Breast epithelium (tissue), 4 donors: ENCODE measurements around the gene PEX10. TPM values are rescaled to one million over a fixed set of nuclear protein-coding genes. Genes with fewer than 3 reads are reported as not detected.

Source experiments
- DNase-seq, 2 donors: peaks; one replicate each; pipeline ENCODE4 v3.0.0-alpha.2; 2019; ENCODE audit warnings: low spot score in 2 of 2
- H3K27ac ChIP-seq, 2 donors: fragments of 200-600 bp; sonication (generic) in 1 of 2; one replicate each; pipeline ENCODE4 v1.5.1; 2016 to 2019; ENCODE audit warnings: mild to moderate bottlenecking in 1 of 2
- H3K27me3 ChIP-seq, 2 donors: fragments of 200-600 bp; sonication (generic) in 1 of 2; one replicate each; pipeline versions ENCODE4 v1.5.1 to v1.6.0; 2017 to 2019; ENCODE audit warnings: control low read depth in 1 of 2, mild to moderate bottlenecking in 1 of 2
- H3K36me3 ChIP-seq: fragments of 200-600 bp; one replicate; pipeline ENCODE4 v1.5.1; 2019
- H3K4me1 ChIP-seq, 2 donors: fragments of 200-600 bp; sonication (generic); one replicate each; pipeline ENCODE4 v1.5.1; 2016 to 2019; ENCODE audit warnings: control low read depth in 1 of 2
- H3K4me3 ChIP-seq, 3 donors: fragments of 200-600 bp; sonication (generic); 1 replicate in 2 of 3; 2 replicates in 1 of 3; pipeline ENCODE4 v1.5.1; 2016 to 2019; ENCODE audit warnings: mild to moderate bottlenecking in 3 of 3, moderate library complexity in 2 of 3
- H3K9me3 ChIP-seq, 2 donors: fragments of 200-600 bp; sonication (generic) in 1 of 2; one replicate each; pipeline ENCODE4 v1.5.1; 2016 to 2019; ENCODE audit warnings: control low read depth in 1 of 2
- CTCF ChIP-seq, 3 donors: fragments of 450-650 bp; IDR thresholded peaks; one replicate each; pipeline ENCODE4 v1.5.1; 2016 to 2017; ENCODE audit warnings: antibody characterized with exemption in 3 of 3, mild to moderate bottlenecking in 3 of 3, moderate library complexity in 3 of 3
- POLR2A ChIP-seq: fragments of 450-650 bp; IDR thresholded peaks from one replicate; pipeline ENCODE4 v1.6.1; 2016; ENCODE audit warnings: antibody characterized with exemption, mild to moderate bottlenecking, moderate library complexity
- POLR2AphosphoS5 ChIP-seq, 3 donors: sonication (generic); formaldehyde crosslinking; IDR thresholded peaks; one replicate each; pipeline ENCODE4 v1.6.1; 2017; ENCODE audit warnings: antibody characterized with exemption in 3 of 3
- intact Hi-C: fragments of 100-400 bp; cut with DNase I; formaldehyde crosslinking; loops from one replicate; pipeline ENCODE4 v1.15.1; 2023; ENCODE audit warnings: low total_unique reads
- total RNA-seq, 3 donors: library from RNA; depleted of rRNA; stranded (reverse); fragments of >200 nt; gene quantifications; one replicate each; pipeline ENCODE4 v1.1.0, GENCODE V29; 2016

Gene PEX10
- total RNA-seq, 3 donors from 2014 or later, result 23.3 to 37.4 (median 24.1) TPM

- intact Hi-C loops, result no loop called here
- TF ChIP-seq CTCF (IDR thresholded peaks at IDR 0.05), result no peak
- no peak for TF ChIP-seq POLR2AphosphoS5 (IDR thresholded peaks at IDR 0.05)
- TF ChIP-seq POLR2A, result no peak
- H3K27me3 ChIP-seq, result peaks cover 3 to 46% of the 10 kb centered on the region in 2 donors
- H3K4me1 ChIP-seq, result no peaks in the 10 kb centered on the region
- H3K27ac ChIP-seq, result no peak overlapping the region
- DNase-seq, result no peak
- H3K4me3 ChIP-seq, result no peak overlapping the region
- no peaks in the 10 kb centered on the region for H3K36me3 ChIP-seq
- no peaks in the 10 kb centered on the region for H3K9me3 ChIP-seq
Measured at GRCh38 chr1:2458687-2459086, 46.3 kb upstream of the PEX10 start.

DNA sequence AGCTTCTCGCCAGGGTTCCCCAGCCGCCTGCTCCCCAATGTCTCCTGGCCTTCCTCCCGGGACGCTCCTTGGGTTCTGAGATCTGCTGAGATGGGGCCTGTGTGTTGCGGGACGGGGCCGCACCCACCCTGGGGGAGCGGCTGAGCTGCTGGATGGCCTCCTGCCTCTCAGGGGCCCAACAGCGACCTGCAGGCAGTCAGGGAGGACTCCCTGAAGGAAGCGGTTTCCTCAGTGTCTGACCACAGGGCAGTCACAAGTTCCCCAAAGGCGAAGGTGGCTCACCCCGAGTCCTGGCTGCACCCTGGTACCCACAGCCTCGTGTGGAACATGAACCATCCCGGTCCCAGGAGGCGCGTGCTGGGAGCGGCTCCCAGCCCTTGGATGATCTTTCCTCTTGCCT lies 45.1 kb upstream of the PEX10 start:
- H3K4me1 ChIP-seq, result no peaks in the 10 kb centered on the region
- H3K9me3 ChIP-seq, result no peaks in the 10 kb centered on the region
- H3K36me3 ChIP-seq, result no peaks in the 10 kb centered on the region
- H3K27me3 ChIP-seq, result peaks cover 0 to 45% of the 10 kb centered on the region in 2 donors
- intact Hi-C loops, result no loop called here
- no peak overlapping the region for H3K27ac ChIP-seq
- no peak for DNase-seq
- TF ChIP-seq CTCF (IDR thresholded peaks at IDR 0.05), result no peak
- TF ChIP-seq POLR2AphosphoS5 (IDR thresholded peaks at IDR 0.05), result no peak
- H3K4me3 ChIP-seq, result no peak overlapping the region

GRCh38 chr1:2455757-2456156 lies 43.4 kb upstream of the PEX10 start:
- Histone ChIP-seq H3K27me3 (peaks cover 0 to 57% of the 10 kb centered on the region in 2 donors), H3K4me3 (no peak overlapping the region), H3K27ac (no peak overlapping the region), H3K9me3 (no peaks in the 10 kb centered on the region), H3K36me3 (no peaks in the 10 kb centered on the region), H3K4me1 (no peaks in the 10 kb centered on the region)
- no peak for TF ChIP-seq POLR2A
- TF ChIP-seq CTCF (IDR thresholded peaks at IDR 0.05), result no peak
- no peak for TF ChIP-seq POLR2AphosphoS5 (IDR thresholded peaks at IDR 0.05)
- intact Hi-C loops, result no loop called here
- no peak for DNase-seq

DNA sequence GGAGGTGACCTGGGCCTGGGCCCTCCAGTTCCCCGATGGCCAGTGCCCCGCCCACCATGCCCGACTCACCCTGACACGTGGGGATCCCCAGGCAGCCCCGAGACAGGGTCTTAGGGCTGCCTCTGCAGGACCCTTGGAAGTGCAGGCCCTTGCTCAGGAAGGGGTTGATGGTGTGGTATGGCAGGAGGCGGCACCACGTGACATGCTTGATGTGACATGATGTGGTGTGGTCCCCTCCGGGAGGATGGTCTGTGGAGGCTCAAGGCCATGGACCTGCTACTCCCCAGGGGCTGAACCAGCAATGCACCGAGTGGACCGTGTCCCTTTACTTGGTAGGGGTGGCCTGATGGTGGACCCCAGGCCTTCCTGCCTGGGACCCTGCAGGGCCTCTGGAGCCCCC lies 41.9 kb upstream of the PEX10 start:
- H3K9me3 ChIP-seq, result no peaks in the 10 kb centered on the region
- no peaks in the 10 kb centered on the region for H3K4me1 ChIP-seq
- no peak overlapping the region for H3K27ac ChIP-seq
- peaks cover 0 to 57% of the 10 kb centered on the region in 2 donors for H3K27me3 ChIP-seq
- TF ChIP-seq POLR2A (no peak), CTCF (IDR thresholded peaks at IDR 0.05) (no peak), POLR2AphosphoS5 (IDR thresholded peaks at IDR 0.05) (no peak)
- DNase-seq, result no peak
- intact Hi-C loops, result no loop called here
- no peak overlapping the region for H3K4me3 ChIP-seq
- no peaks in the 10 kb centered on the region for H3K36me3 ChIP-seq

DNA sequence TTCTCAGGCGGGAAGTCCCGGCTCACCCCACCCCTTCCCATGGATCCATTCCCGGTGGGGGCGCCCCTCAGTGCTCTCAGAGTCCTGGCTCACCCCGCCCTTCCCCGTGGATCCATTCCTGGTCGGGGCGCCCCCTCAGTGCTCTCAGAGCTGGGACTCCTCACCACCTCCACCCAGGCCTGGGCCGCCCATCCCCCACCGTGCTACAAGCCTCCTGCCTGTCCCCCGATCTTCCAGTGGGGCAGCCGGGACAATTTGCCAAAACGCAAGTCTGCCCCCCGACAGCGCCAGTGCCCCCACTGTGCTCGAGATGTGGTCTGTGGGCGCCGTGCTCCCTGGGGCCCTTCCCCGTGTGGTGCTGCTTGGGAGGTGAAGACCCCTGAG lies 40.6 kb upstream of the PEX10 start:
- intact Hi-C loops, result no loop called here
- Histone ChIP-seq H3K36me3 (no peaks in the 10 kb centered on the region), H3K4me3 (no peak overlapping the region), H3K27me3 (peaks cover 0 to 56% of the 10 kb centered on the region in 2 donors), H3K9me3 (no peaks in the 10 kb centered on the region), H3K4me1 (no peaks in the 10 kb centered on the region), H3K27ac (no peak overlapping the region)
- TF ChIP-seq POLR2A, result no peak
- TF ChIP-seq POLR2AphosphoS5 (IDR thresholded peaks at IDR 0.05), result no peak
- TF ChIP-seq CTCF (IDR thresholded peaks at IDR 0.05), result no peak
- DNase-seq, result no peak
